GM13976 (cell line): ENCODE data around the gene MATN3.

Experiments
- DNase-seq: peaks from one replicate; pipeline ENCODE4 v3.0.0; 2012; ENCODE audit warnings: low spot score
- in situ Hi-C: fragments of 300-500 bp; cut with MboI; formaldehyde crosslinking; loops from one replicate; pipeline ENCODE4 v1.12.0; 2022; ENCODE audit warnings: low sequenced_read_pairs, mixed read lengths, inconsistent platforms; ENCODE audit not compliant: unreplicated experiment
- TF ChIP-seq, protein P1 (sequence below): IDR thresholded peaks from 2 replicates; pipeline ENCODE4 v1.5.1; 2012; ENCODE audit warnings: borderline replicate concordance, mild to moderate bottlenecking; ENCODE audit not compliant: insufficient read depth; ENCODE audit errors: extremely low read depth, missing control alignments, control extremely low read depth

The MATN3 gene

GRCh38 chr2:20005891-20006470 lies 6.5 kb downstream of the MATN3 start:
- in situ Hi-C loops: no loop called here
- DNase-seq: no peak

DNA sequence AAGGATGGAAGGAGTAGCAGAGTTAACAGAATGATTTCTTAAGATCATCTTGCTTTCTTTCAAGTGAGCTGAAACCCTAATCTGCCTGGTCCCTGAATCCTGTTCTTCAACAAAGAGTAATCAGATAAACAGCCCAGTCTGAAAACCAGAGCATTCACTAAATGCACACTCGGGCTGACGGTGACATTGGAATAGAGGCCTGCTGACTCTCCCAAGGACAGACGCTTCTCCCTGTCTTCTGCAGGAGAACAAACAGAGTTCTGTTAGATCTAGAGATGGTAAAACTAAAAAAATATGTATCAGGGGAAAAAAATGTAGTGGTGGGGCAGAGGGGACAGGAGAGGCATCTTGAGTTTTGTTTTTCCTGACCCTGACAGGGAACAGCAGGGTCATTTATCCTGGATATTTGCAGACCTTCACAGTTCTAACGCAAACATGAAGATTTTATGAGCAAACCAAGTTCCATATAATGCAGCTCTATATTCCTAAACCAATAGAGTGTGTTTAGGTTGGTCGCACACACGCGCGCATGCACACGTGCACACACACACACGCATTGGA lies 7.3 kb downstream of the MATN3 start:
- TF ChIP-seq, protein P1, sequence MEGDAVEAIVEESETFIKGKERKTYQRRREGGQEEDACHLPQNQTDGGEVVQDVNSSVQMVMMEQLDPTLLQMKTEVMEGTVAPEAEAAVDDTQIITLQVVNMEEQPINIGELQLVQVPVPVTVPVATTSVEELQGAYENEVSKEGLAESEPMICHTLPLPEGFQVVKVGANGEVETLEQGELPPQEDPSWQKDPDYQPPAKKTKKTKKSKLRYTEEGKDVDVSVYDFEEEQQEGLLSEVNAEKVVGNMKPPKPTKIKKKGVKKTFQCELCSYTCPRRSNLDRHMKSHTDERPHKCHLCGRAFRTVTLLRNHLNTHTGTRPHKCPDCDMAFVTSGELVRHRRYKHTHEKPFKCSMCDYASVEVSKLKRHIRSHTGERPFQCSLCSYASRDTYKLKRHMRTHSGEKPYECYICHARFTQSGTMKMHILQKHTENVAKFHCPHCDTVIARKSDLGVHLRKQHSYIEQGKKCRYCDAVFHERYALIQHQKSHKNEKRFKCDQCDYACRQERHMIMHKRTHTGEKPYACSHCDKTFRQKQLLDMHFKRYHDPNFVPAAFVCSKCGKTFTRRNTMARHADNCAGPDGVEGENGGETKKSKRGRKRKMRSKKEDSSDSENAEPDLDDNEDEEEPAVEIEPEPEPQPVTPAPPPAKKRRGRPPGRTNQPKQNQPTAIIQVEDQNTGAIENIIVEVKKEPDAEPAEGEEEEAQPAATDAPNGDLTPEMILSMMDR: no peak
- no peak for DNase-seq
- in situ Hi-C loops: no loop called here

More at GRCh38 chr2:20005891-20006470, 6.5 kb downstream of the MATN3 start:
- TF ChIP-seq, protein P1: no peak

GRCh38 chr2:20001361-20001863 lies 11.1 kb downstream of the MATN3 start:
- TF ChIP-seq, protein P1: no peak
- DNase-seq: no peak
- in situ Hi-C loops: no loop called here

DNA sequence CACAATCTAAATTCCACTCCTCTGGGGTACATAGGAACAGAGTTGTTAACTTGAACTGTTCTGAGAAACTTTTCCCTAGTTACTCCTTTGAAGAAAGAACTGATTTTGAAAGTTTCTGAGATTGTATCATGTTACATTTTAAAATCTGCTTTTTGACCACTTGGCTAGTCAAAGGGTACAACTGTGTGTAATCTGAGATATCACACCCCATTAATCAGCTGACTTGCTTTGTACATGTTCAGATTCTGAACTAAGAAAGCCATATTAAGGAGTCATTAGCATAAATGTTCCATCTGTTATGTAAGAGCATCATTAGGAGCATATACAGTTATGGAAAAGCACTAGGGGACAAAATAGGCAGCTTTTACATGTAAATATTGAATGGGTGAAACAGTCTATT lies 18.7 kb downstream of the MATN3 start:
- in situ Hi-C loops: no loop called here
- TF ChIP-seq, protein P1: no peak
- DNase-seq: no peak

GRCh38 chr2:19991895-19992294 lies 20.6 kb downstream of the MATN3 start:
- TF ChIP-seq, protein P1: no peak
- in situ Hi-C loops: no loop called here

DNA sequence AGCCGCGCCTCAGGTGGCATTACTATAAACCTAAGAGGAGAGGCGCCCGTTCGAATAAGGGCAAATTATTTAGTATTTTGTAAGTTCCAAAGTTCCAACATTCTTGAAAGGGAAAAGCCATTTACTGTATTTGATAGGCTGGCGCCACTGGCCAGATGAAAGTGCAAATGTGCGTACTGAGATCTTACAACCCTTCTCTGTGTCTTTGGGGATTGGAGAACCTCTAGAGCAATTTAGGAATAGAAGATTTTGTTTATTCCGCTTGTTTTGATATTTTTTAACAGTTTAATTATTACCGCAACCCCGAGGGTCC lies 22.1 kb downstream of the MATN3 start:
- TF ChIP-seq, protein P1: no peak
- in situ Hi-C loops: no loop called here
- no peak for DNase-seq

More at GRCh38 chr2:19991895-19992294, 20.6 kb downstream of the MATN3 start:
- no peak for DNase-seq
